Neuronal stem cell (in vitro differentiated cells): Measurements from ENCODE around the gene C4orf50.
"Not testable (repeated sequence)": the region's sequence is repeated elsewhere in the genome, so short reads cannot be mapped to it uniquely, and the experiment has no call there.

Source experiments
- DNase-seq: peaks from one replicate; pipeline ENCODE4 v3.0.0-alpha.2; 2013; ENCODE audit warnings: low spot score
- H2AFZ ChIP-seq: one replicate; pipeline ENCODE4 v1.6.1; 2013; ENCODE audit warnings: mild to moderate bottlenecking, low read length, inconsistent platforms
- H2AK5ac ChIP-seq: 2 replicates; pipeline ENCODE4 v1.6.1; 2013; ENCODE audit warnings: low read depth, mild to moderate bottlenecking, inconsistent platforms, low read length, moderate library complexity, mixed read lengths
- H2BK120ac ChIP-seq: 2 replicates; pipeline ENCODE4 v1.6.1; 2013; ENCODE audit warnings: low read depth, mild to moderate bottlenecking, inconsistent platforms, low read length, moderate library complexity, mixed read lengths
- H2BK12ac ChIP-seq: one replicate; pipeline ENCODE4 v1.6.1; 2013; ENCODE audit warnings: low read length, inconsistent platforms
- H2BK15ac ChIP-seq: 2 replicates; pipeline ENCODE4 v1.6.1; 2013; ENCODE audit warnings: mild to moderate bottlenecking, low read length, inconsistent platforms, mixed read lengths
- H2BK5ac ChIP-seq: one replicate; pipeline ENCODE4 v1.6.1; 2013; ENCODE audit warnings: inconsistent platforms, mild to moderate bottlenecking, low read length, moderate library complexity
- H3K14ac ChIP-seq: one replicate; pipeline ENCODE4 v1.6.1; 2013; ENCODE audit warnings: low read length, inconsistent platforms
- H3K18ac ChIP-seq: 2 replicates; pipeline ENCODE4 v1.6.1; 2013; ENCODE audit warnings: low read length, inconsistent platforms
- H3K23ac ChIP-seq: 2 replicates; pipeline ENCODE4 v1.6.1; 2013; ENCODE audit warnings: low read depth, mild to moderate bottlenecking, mixed read lengths, low read length, inconsistent platforms; ENCODE audit not compliant: poor library complexity
- H3K27ac ChIP-seq: replicated peaks from 3 replicates; pipeline ENCODE4 v1.5.1; 2013; ENCODE audit warnings: low read length, inconsistent platforms
- H3K27me3 ChIP-seq, 3 experiments: 2 replicates each; pipeline ENCODE4 v1.6.1; 2013; ENCODE audit warnings: low read length in 3 of 3, mild to moderate bottlenecking in 2 of 3, inconsistent platforms in 1 of 3, low read depth in 1 of 3, mixed read lengths in 1 of 3, moderate library complexity in 1 of 3; ENCODE audit not compliant: control insufficient read depth in 3 of 3, insufficient read depth in 3 of 3
- H3K36me3 ChIP-seq, 2 donors: replicated peaks in 1 of 2; 2 replicates each; pipeline ENCODE4 v1.6.1; 2013; ENCODE audit warnings: low read length in 2 of 2; ENCODE audit not compliant: control insufficient read depth in 2 of 2, insufficient read depth in 2 of 2
- H3K4ac ChIP-seq: 2 replicates; pipeline ENCODE4 v1.6.1; 2013; ENCODE audit warnings: inconsistent platforms, mild to moderate bottlenecking, low read length, moderate library complexity
- H3K4me1 ChIP-seq, 2 donors: 1 replicate in 1 of 2; 2 replicates in 1 of 2; pipeline ENCODE4 v1.6.1; 2013; ENCODE audit warnings: low read length in 2 of 2, low read depth in 1 of 2; ENCODE audit not compliant: control insufficient read depth in 2 of 2, insufficient read depth in 1 of 2
- H3K4me2 ChIP-seq: one replicate; pipeline ENCODE4 v1.6.1; 2013; ENCODE audit warnings: mild to moderate bottlenecking, low read length, inconsistent platforms; ENCODE audit not compliant: insufficient read depth, poor library complexity, severe bottlenecking
- H3K4me3 ChIP-seq, 2 donors: 2 replicates each; pipeline ENCODE4 v1.5.1; 2013; ENCODE audit warnings: low read length in 2 of 2, mild to moderate bottlenecking in 2 of 2, inconsistent platforms in 1 of 2, moderate library complexity in 1 of 2
- H3K79me1 ChIP-seq: one replicate; pipeline ENCODE4 v1.6.1; 2013; ENCODE audit warnings: low read depth, mild to moderate bottlenecking, inconsistent platforms, low read length, moderate library complexity
- H3K9ac ChIP-seq: one replicate; pipeline ENCODE4 v1.6.1; 2013; ENCODE audit warnings: mild to moderate bottlenecking, low read depth, low read length, inconsistent platforms; ENCODE audit not compliant: poor library complexity
- H3K9me3 ChIP-seq, 2 donors: replicated peaks in 1 of 2; 2 replicates each; pipeline versions ENCODE3 to v1.6.1; 2013; ENCODE audit warnings: low read length in 2 of 2, mild to moderate bottlenecking in 2 of 2, inconsistent platforms in 1 of 2, low read depth in 1 of 2, mixed read lengths in 1 of 2, moderate library complexity in 1 of 2; ENCODE audit not compliant: control insufficient read depth in 2 of 2, insufficient read depth in 1 of 2
- H4K8ac ChIP-seq: one replicate; pipeline ENCODE4 v1.6.1; 2013; ENCODE audit warnings: low read depth, mild to moderate bottlenecking, inconsistent platforms, low read length, moderate library complexity
- H4K91ac ChIP-seq: one replicate; pipeline ENCODE4 v1.6.1; 2013; ENCODE audit warnings: low read length, low read depth, mild to moderate bottlenecking, inconsistent platforms; ENCODE audit not compliant: poor library complexity
- WGBS, 2 donors: extraction: QIAGEN DNeasy Blood & Tissue Kit; methylation state at CpG; one replicate each; pipeline ENCODE4 v1.1.7; 2013; ENCODE audit warnings: missing lambda C conversion rate in 2 of 2, mixed read lengths in 1 of 2; ENCODE audit not compliant: insufficient read length in 2 of 2, insufficient replicate concordance in 1 of 2; ENCODE audit errors: extremely low coverage in 2 of 2; 5-methylcytosine and 5-hydroxymethylcytosine counted together

C4orf50 gene

DNA sequence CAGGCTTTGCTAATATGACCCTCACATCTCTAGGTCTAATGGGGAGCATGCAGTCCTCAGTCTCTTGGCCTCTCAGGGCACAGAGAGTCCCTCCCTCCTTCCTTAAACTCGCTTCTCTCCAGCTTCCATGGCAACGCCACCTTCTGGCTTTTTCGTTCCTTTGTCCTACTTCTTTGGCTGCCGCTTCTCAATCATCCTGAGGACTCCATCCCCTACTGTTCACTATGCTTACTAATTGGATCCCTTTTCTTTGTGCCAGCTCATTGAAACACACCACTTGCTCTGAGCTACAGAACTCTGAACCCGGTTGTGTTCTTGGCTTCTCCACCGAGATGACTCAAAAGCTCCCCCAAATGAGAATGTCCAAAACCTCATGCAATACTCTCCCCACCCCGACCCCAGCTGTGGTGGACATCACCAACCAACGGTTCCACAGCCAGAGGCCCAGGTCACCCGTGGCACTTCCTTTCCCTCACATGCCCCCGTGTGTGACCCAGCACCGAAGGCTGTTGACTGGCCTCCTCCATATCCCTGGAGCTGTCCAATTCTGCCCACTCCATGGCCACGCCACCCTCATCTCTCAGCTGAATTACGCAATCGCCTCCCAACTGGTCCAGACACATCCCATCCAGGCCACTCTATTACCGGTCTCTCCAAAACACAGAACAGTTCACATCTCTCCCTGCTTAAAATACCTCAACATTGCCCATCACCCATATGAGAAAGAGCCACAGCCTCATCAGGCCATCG, 160.0 kb downstream of the C4orf50 start:
- H2AFZ ChIP-seq: no peak overlapping the region
- peaks cover 16% of the 10 kb centered on the region for H3K79me1 ChIP-seq
- no peak overlapping the region for H3K4me2 ChIP-seq
- H3K18ac ChIP-seq: peak overlapping the region; percentile 78
- H4K8ac ChIP-seq: no peak overlapping the region
- DNase-seq: peak; percentile 57
- H2BK5ac ChIP-seq: no peak overlapping the region
- H4K91ac ChIP-seq: no peak overlapping the region
- WGBS, 2 donors: no CpG with 5 or more reads among the region's 16 CpGs
- no peak overlapping the region for H3K4me3 ChIP-seq
- H3K14ac ChIP-seq: no peak overlapping the region
- H3K4me1 ChIP-seq: peaks cover 1 to 15% of the 10 kb centered on the region in 2 donors
- no peak overlapping the region for H3K4ac ChIP-seq
- no peaks in the 10 kb centered on the region for H3K27me3 ChIP-seq
- H2BK12ac ChIP-seq: no peak overlapping the region
- peaks cover 5% of the 10 kb centered on the region in 2 donors for H3K9me3 ChIP-seq
- H3K23ac ChIP-seq: no peak overlapping the region
- H3K27ac ChIP-seq: peak overlapping the region; percentile 65
- H2BK15ac ChIP-seq: no peak overlapping the region
- peaks cover 51 to 100% of the 10 kb centered on the region in 2 donors for H3K36me3 ChIP-seq
- H3K9ac ChIP-seq: no peak overlapping the region
- no peak overlapping the region for H2AK5ac ChIP-seq
- no peak overlapping the region for H2BK120ac ChIP-seq

DNA sequence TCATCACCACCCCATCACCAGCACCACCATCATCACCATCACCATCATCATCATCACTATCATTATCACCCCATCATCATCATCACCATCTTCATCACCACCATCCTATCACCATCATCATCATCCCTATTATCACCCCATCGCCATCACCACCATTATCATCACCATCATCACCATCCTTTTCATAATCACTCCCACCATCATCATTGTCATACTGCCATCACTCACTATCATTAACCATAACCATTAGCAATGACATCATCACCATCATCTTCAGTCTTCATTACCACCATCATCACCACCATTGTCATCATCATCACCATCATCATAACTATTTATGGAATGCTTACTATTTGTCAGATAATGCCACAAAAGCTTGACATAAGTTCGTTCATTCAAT, 161.0 kb downstream of the C4orf50 start:
- no peak overlapping the region for H3K14ac ChIP-seq
- peaks cover 16% of the 10 kb centered on the region for H3K79me1 ChIP-seq
- no peak overlapping the region for H3K23ac ChIP-seq
- peaks cover 54 to 99% of the 10 kb centered on the region in 2 donors for H3K36me3 ChIP-seq
- no peak overlapping the region for H2BK5ac ChIP-seq
- no peak overlapping the region for H3K4me3 ChIP-seq
- H4K91ac ChIP-seq: no peak overlapping the region
- no peak overlapping the region for H4K8ac ChIP-seq
- H2BK15ac ChIP-seq: no peak overlapping the region
- H2BK120ac ChIP-seq: no peak overlapping the region
- H3K18ac ChIP-seq: no peak overlapping the region
- DNase-seq: no peak
- H3K27me3 ChIP-seq: no peaks in the 10 kb centered on the region
- no peak overlapping the region for H3K9ac ChIP-seq
- H3K4me1 ChIP-seq: peaks cover 1 to 13% of the 10 kb centered on the region in 2 donors
- WGBS, 2 donors: 95 to 100% methylated on average over 1 of the region's 2 CpGs
- no peak overlapping the region for H2AK5ac ChIP-seq
- H3K4me2 ChIP-seq: no peak overlapping the region
- H3K4ac ChIP-seq: no peak overlapping the region
- no peak overlapping the region for H2BK12ac ChIP-seq
- no peak overlapping the region for H3K27ac ChIP-seq
- H3K9me3 ChIP-seq: peaks cover 5% of the 10 kb centered on the region in 2 donors
- H2AFZ ChIP-seq: no peak overlapping the region

DNA sequence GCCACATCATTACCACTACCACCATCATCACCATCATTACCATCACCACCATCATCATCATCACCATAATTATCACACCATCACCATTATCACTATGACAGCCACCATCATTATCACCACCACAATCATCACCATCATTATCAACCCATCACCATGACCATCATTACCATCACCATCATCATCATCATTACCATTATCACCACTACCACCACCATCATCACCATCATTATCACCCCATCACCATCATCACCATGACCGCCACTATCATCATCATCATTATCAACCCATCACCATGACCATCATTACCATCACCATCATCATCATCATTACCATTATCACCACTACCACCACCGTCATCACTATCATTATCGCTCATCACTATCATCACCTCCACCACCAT, 161.9 kb downstream of the C4orf50 start:
- H3K4ac ChIP-seq, H2BK12ac ChIP-seq, H2BK5ac ChIP-seq, H3K9ac ChIP-seq, H2AFZ ChIP-seq, H4K8ac ChIP-seq, H4K91ac ChIP-seq, H3K27me3 ChIP-seq, DNase-seq, H3K4me3 ChIP-seq, H3K4me2 ChIP-seq, H3K18ac ChIP-seq, H2AK5ac ChIP-seq, H3K14ac ChIP-seq, H3K9me3 ChIP-seq, H2BK15ac ChIP-seq, H3K27ac ChIP-seq, H2BK120ac ChIP-seq, H3K23ac ChIP-seq: not testable (repeated sequence)
- peaks cover 16% of the 10 kb centered on the region for H3K79me1 ChIP-seq
- H3K36me3 ChIP-seq: peaks cover 58 to 99% of the 10 kb centered on the region in 2 donors
- 100% methylated on average over 2 of the region's 3 CpGs; no CpG with 5 or more reads in 1 of the 2 donors for WGBS, 2 donors
- peaks cover 1 to 13% of the 10 kb centered on the region in 2 donors for H3K4me1 ChIP-seq

DNA sequence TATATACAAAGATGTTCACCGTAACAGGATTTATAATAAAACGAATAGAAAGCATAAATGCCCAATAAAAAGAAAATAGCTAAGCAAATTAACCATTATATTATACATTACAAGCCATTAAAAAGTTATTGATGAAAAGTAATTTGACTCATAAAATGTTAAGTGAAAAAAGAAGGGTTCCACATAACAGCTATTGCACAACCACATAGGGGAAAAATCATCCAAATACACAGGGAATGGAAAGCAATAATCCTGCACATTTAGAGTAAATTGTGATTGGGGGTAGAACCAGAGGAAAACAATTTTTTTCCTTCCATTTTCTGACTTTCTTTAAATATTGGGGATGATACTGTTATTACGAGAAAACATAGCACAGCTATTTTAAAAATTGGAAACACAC, 163.3 kb downstream of the C4orf50 start:
- H4K8ac ChIP-seq: no peak overlapping the region
- no peak overlapping the region for H3K4me3 ChIP-seq
- H3K79me1 ChIP-seq: peaks cover 13% of the 10 kb centered on the region
- H3K9ac ChIP-seq: no peak overlapping the region
- H3K4me1 ChIP-seq: peaks cover 1 to 13% of the 10 kb centered on the region in 2 donors
- WGBS, 2 donors: no CpG with 5 or more reads among the region's 3 CpGs
- no peak overlapping the region for H2BK12ac ChIP-seq
- H3K4ac ChIP-seq: no peak overlapping the region
- no peak overlapping the region for H2AK5ac ChIP-seq
- H2BK15ac ChIP-seq: no peak overlapping the region
- peaks cover 59 to 99% of the 10 kb centered on the region in 2 donors for H3K36me3 ChIP-seq
- peaks cover under 1 to 2% of the 10 kb centered on the region in 2 donors for H3K9me3 ChIP-seq
- DNase-seq: no peak
- no peak overlapping the region for H2AFZ ChIP-seq
- no peak overlapping the region for H4K91ac ChIP-seq
- no peak overlapping the region for H3K27ac ChIP-seq
- H2BK5ac ChIP-seq: no peak overlapping the region
- no peak overlapping the region for H3K18ac ChIP-seq
- H3K4me2 ChIP-seq: no peak overlapping the region
- no peak overlapping the region for H3K14ac ChIP-seq
- H2BK120ac ChIP-seq: no peak overlapping the region
- H3K27me3 ChIP-seq: no peaks in the 10 kb centered on the region
- no peak overlapping the region for H3K23ac ChIP-seq
